Fibroblast of the conjunctiva (primary cell): ENCODE data around the gene GORASP1.
A peak's percentile ranks its signal among the peaks of the same experiment; 100 is the strongest.

ENCODE experiments used
- DNase-seq: peaks from one replicate; pipeline ENCODE4 v3.0.0-alpha.2; 2010; ENCODE audit warnings: low read depth

GORASP1 gene

GRCh38 chr3:39107388-39108199, at the start of gene GORASP1, which contains the start of gene TTC21A:
TSS of gene GORASP1 (minus strand) at chr3:39107627. CDS start at chr3:39107541, 86 bp downstream.
TSS of gene TTC21A (plus strand) at chr3:39107680. CDS start at chr3:39107838, 158 bp downstream.
- DNase-seq: peak; percentile 78

GRCh38 chr3:39156421-39156820, 49.0 kb upstream of the GORASP1 start:
- DNase-seq: peak; percentile 35

- no peak for DNase-seq
Measured at GRCh38 chr3:39154280-39155021, 47.0 kb upstream of the GORASP1 start.

GRCh38 chr3:39153977-39154279, 46.5 kb upstream of the GORASP1 start:
- no peak for DNase-seq

- peak; percentile 90 for DNase-seq
Measured at GRCh38 chr3:39150803-39151631, 43.6 kb upstream of the GORASP1 start.

- DNase-seq: no peak
Measured at GRCh38 chr3:39150148-39150802, 42.8 kb upstream of the GORASP1 start.

- no peak for DNase-seq
Measured at GRCh38 chr3:39149498-39150147, 42.2 kb upstream of the GORASP1 start.

- no peak for DNase-seq
Measured at GRCh38 chr3:39149059-39149455, 41.6 kb upstream of the GORASP1 start.

GRCh38 chr3:39148435-39149058, 41.1 kb upstream of the GORASP1 start:
- no peak for DNase-seq

GRCh38 chr3:39147711-39148434, 40.4 kb upstream of the GORASP1 start:
- DNase-seq: no peak

GRCh38 chr3:39146611-39147591, 39.5 kb upstream of the GORASP1 start:
- DNase-seq: peak; percentile 95

GRCh38 chr3:39146083-39146501, 38.7 kb upstream of the GORASP1 start:
- DNase-seq: no peak

- DNase-seq: no peak
Measured at GRCh38 chr3:39144748-39145380, 37.4 kb upstream of the GORASP1 start.

- DNase-seq: no peak
Measured at GRCh38 chr3:39144095-39144747, 36.8 kb upstream of the GORASP1 start.

GRCh38 chr3:39143051-39143885, 35.8 kb upstream of the GORASP1 start:
- no peak for DNase-seq

- DNase-seq: no peak
Measured at GRCh38 chr3:39142067-39142466, 34.6 kb upstream of the GORASP1 start.
